Stimulated activated CD8-positive, alpha-beta memory T cell treated with anti-CD3 and anti-CD28 coated beads, Interleukin-15, amount 100 ng/mL, for 1 hour (primary cell): ENCODE measurements around the gene YES1.
A peak's percentile ranks its signal among the peaks of the same experiment; 100 is the strongest.

Experiments used
- DNase-seq: peaks from one replicate; pipeline ENCODE4 v3.0.0-alpha.2; 2020; ENCODE audit warnings: low read depth

YES1 gene

DNA sequence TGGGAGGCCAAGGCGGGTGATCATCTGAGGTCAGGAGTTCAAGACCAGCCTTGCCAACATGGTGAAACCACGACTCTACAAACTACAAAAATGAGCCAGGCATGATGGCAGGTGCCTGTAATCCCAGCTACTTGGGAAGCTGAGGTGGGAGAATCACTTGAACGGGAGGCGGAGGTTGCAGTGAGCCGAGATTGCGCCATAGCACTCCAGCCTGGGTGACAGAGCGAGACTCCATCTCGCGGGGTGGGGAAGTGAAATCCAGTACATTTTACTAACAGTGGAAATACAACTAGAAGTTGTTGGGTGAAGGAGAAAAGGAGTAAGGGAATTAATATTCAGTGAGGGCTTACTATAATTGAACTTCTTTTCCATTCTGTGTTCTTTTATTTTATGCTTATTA is 86.4 kb downstream of the YES1 start:
- DNase-seq, result no peak

DNA sequence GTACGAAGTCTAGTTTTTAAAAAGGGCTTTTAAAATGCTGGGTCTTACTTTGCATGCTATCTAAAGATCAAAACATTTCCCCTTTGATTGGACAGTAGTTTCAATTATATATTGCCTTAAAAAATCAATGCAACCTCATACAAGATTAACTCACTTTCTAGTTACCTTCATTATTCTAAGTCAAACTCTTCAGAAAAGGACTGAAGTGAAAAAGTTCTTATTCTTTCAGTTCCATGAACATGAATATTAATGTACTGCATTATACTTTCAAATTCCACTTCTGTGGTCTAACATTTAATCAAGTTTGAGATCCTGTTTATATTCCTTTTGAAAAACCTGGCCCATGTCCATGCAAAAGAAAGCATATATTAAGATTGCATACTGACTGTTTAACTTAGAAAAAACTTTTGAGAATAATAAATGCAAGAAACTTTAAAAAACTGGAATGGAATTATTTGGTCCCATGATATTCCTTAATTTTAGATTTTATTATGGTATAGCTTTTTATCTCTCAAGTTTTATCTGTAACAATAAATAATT is 88.4 kb downstream of the YES1 start:
- DNase-seq, result no peak

DNA sequence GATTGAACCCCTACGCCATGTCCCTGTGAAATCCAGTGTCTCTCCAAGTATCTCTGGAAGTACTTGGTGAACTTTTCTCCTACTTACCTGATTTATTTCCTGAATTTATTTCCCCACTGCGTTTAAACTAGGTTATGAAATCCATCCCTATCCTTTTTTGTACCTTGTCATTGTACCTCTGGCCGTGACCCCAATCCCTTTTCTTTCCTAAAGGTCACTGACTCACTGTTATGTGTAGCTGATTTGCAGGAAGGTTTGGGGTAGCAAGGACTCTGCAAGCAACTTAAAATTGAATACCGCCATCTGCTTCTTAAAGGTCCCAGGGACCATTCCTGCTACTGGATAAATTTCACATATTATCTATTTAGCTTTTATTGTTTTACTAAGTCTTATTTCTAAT is 95.0 kb downstream of the YES1 start:
- no peak for DNase-seq

DNA sequence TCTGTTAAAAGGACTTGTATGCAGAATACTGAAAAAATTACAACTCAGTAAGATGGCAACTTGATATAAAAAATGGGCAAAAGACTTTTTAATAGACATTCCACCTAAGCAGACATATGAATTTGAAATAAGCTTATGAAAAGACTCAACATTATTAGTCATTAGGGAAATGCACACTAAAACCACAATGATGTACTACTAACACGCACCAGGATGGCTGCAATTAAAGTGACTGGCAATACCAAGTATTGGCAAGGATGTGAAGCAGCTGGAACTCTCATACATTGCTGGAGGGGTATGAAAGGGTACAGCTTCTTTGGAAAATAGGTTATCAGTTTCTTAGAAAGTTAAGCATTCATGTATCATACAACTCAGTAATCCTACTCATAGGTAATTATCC is 96.4 kb downstream of the YES1 start:
- DNase-seq, result no peak

DNA sequence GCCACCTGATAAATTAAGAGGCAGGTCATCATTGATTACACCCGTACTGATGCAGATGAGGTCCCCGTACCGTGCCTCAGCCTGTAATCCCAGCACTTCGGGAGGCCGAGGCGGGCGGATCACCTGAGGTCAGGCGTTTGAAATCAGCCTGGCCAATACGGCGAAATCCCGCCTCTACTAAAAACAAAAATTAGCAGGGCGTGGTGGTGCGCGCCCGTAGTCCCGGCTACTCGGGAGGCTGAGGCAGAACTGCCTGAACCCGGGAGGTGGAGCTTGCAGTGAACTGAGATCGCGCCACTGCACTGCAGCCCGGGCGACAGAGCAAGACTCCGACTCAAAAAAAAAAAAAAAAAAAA is 98.9 kb downstream of the YES1 start:
- no peak for DNase-seq

DNA sequence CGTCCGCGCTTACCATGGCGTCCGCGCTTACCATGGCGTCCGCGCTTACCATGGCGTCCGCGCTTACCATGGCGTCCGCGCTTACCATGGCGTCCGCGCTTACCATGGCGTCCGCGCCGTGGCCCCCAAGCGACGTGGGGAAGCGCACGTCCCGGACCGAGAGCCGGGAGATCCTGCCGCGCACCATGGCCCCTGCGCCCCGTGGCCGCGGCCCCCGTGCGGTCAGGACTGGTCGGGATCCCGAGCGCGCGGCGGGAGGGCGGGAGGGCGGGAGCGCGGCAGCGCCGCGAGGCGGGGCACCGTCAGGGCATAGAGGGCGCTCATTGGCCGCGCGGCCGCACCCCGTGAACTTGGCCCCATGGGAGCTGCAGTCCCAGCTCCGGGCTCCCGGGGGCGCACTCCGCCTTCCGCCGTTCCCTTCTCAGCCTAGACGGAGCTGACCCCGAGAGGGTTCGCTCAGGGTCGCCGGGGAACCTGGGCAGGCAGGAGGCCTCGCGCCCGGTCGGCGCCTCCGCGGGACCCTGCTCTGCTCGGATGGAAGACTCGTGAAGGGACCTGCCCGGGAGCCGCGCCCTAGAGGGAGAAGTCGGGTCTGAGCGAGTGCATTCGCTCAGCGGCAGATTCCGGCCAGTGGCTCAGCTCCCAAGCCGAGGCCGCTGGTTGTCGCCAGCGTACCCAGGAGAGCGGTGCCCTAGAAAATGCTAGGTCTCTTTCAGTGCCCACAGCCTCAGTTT is 99.5 kb downstream of the YES1 start, which contains the start of gene ENOSF1:
TSS of gene ENOSF1 (minus strand) at position 230 of the 734 bp plus-strand sequence. CDS start at position 187, 43 bp downstream.
- DNase-seq, result peak; percentile 62

DNA sequence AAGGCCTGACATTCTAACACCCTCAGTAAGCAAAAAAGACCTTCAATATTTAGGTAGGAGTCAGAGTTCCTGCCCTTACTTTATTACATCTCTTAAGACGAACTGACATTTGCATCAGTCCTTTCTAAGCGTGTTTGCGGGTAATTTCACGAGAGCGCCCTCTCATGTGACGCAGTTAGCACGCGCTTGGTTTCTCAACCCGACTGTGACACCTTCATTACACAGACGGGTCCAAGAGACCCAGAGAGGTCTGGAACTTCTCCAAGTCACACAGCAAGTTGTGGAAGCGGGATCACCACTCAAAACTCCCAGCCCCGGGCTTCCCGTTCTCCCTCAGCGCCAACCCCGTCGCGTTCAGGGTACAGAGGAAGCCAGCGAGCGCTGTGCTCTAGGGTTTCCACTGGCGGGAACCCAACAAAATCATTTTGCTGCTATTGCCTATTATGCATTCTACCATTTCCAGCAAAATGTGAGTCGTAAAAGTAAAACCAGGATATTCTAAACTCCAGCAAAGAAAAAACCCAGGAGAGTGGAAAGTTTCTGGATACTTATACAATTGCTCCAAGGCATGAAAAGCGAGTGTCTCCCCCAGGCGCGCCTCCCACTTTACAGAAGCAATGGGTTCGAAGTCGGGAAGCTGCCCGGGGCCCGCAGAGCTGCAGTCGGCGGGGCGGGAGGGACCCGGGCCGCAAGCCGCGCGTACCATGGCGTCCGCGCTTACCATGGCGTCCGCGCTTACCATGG is 100.2 kb downstream of the YES1 start:
- peak; percentile 44 for DNase-seq

DNA sequence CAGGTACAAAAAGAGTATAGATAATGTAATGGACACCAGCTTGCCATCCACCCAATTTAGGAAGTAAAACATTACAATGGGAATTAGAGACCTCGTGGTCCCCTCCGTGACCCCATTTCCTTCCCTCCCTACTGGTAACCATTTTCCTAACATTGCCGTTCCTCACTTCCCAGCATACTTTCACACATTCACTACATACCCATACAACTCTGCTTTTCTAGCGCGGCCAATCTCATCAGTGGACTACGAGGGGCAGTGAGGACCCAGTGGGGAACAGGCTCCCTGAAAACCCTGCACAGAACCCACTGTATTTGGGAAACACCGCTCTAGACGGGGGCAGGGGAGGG is 100.8 kb downstream of the YES1 start:
- DNase-seq, result no peak

DNA sequence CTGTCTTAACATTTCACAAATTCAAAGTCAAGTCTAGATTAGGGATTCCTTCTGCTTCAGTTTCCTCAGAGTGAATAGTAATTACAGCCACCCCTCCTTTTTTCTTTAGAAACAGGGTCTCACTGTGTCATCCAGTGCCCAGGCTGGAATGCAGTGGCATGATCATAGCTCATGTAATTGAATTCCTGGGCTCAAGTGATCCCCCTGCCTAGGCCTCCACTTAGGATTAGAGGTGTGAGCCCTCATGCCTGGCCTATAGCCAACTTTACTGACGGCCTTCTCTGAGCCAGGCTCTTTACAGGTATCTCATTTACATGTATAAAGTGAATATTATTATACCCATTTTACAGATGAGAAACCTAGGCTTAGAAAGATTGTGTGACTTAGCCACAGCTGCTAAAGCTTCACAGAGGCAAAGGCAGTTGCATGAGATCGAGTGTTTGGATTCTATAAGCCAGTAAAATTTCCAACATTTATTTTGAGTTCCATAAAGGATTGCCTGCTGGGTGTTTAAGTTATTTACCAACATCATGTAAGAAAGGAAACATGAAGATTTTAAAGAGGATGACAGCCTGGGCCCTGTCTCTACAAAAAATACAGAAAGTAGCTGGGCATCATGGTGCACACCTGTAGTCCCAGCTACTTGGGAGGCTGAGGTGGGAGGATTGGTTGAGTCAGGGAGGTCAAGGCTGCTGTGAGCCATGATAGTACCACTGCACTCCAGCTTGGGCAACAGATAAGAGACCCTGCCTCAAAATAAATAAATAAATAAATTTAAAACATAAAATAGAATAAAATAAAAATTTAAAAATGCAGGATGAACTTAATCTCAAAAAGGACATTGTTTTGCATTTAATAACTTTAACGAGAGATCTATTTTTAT is 101.4 kb downstream of the YES1 start:
- DNase-seq, result no peak

DNA sequence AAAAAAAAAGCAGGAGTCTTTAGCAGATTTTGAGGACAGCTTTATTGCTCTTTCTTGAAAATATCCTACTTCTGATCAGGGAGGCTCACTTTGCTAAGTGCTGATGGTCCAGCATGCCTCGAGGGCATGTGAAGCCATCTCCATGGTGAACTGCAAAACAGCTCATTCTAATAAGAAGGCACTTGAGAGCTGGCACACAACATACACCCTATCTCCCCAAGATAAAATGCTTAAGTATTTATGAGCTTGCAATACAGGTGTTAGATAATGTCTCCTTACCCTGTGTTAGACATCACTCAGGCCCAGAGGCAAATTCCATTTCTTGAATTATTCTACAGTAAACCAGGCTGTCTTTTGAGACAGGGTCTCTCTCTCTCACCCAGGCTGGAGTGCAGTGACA is 102.3 kb downstream of the YES1 start:
- no peak for DNase-seq

DNA sequence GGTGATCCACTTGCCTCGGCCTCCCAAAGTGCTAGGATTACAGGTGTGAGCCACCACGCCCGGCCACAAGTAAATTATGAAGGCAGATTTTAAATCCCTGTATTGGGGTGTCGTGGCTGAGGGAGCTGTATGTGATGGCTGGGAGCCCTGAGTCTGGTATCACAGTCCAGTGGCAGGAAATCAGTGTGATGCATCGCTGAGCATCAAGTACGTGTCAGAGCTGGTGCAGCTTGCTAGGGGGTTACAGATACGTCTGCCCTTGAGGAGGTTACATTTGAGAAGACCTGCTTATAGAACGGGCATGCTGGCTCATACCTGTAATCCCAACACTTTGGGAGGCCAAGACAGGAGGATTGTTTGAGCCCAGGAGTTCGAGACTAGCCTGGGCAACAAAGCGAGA is 103.9 kb downstream of the YES1 start:
- no peak for DNase-seq

DNA sequence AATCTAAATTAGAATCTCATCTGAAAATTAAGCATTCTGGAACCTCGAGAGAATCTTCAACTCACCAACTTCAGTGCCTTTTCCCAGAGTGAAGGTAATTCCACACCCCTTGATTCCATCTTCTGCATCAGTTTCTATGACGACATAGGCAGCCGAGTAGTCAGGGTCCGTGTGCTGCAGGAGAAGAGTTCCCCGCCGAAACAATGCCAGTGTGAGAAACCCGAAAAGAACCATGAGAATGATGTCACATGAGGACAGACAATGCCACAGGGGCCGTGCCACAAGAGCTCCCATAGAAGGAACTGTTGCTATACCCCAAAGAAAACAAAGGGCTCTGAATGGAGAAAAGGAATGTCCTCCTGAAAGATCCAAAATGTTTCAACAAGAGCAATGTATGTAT is 105.6 kb downstream of the YES1 start:
- DNase-seq, result no peak

DNA sequence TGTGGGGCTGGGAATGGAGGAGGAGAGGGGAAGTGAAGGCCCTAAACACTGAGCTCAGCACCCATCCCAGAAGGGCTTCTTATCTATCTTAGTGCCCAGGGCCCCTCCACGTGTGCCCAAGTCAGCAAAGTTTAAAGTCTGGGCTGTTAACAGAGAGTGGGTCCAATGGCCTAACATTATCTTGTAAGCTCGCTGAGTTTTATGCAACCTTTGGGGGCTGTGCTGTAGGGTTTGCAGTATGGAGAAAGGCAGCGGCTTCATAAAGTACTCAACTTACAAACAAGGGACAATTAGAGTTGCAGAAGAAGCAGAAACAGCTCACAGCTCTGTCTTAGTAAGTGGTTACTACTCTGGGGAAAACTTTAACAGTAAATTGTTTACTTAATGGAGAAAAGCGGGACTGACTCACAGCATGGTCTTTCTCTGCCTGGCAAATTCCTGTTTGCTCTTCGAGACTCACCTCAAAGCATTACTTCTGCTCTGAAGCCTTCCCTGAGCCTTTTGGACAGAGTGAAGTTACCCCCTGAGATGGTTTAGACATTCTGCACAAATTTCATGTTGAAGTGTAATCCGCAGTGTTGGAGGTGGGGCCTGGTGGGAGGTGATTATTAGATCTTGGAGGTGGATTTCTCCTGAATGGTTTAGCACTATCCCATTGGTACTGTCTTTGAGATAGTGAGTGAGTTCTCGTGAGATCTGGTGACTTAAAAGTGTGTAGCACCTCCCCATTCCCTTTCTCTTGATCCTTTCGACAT is 108.7 kb downstream of the YES1 start:
- DNase-seq, result no peak

DNA sequence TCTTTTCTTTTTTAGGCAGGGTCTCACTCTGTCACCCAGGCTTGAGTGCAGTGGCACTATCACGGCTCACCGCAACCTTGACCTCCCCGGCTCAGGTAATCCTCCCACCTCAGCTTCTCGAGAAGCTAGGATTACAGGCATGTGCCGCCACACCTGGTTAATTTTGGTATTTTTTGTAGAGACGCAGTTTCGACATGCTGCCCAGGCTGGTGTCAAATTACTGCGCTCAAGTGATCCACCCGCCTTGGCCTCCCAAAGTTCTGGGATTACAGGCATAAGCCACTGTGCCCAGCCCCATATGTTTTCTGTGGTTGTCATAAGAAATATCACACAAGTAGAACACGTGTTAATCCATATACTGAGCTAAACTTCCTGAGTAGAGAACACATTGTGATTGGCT is 114.2 kb downstream of the YES1 start:
- no peak for DNase-seq

DNA sequence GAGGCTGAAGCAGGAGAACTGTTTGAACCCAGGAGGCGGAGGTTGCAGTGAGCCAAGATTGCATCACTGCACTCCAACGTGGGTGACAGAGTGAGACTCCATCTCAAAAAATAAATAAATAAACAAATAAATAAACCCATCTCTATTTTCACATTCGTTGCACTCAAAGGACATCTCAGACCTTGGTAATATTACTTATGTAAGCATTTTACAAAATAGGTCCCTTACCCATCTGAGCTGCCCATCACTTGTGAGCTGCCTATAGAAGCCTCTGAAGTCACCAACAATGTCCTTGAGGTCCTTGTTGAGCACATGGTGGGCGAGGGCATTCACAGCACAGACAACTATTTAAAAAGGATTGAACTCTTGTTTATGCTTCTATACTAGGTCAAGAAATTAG is 115.0 kb downstream of the YES1 start:
- DNase-seq, result no peak

DNA sequence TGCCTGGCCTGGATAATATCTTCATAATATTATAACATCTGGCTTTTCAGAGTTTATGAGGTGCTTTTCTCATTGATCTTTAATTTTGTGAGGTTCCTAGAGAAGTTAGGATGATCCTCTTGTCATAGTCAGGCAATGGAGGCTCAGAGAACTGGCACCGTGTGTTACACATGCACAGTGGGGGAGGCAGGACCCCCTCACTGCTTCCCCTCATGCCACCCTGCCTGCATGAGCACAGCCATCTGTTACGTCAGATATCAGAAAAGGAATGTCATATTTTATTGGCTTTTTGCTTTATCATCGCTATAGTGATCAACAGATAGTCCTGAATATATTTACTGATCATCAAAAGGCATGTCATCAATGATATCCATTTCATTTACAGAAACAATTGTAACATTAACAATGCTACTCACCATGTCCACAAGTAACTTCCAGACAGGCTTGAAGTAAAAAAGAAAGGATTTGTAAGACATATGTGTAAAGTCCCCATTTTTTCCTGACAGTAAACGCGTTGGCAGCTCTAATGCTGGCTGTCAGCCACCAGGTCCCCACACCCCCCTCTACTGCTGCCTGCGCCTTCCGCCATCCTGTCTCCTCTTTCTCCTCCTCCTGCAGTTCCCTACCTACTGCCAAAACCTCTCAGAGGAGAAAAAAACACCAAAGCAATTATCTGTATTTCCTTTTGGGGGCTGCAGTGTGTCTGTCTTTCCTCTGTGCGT is 118.4 kb downstream of the YES1 start:
- no peak for DNase-seq

DNA sequence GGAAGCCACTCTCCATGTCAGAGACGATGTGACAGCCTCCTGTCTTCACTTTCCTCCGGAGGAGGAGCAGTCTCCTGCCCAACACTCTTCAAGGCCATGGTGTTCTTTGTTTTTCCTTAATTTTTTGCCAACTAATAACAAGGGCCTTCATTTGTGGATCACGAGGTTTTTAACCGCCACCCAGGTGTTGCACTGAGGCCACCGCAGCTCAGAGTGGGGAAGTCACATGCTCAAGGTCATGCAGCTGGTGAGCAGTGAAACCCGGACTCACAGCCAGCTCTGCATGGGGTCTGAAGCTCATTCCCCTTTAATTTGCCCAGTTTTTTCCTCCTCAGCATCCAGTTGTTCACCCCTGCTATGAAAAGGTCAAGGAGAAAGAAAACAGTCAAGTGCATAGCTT is 119.2 kb downstream of the YES1 start:
- no peak for DNase-seq

DNA sequence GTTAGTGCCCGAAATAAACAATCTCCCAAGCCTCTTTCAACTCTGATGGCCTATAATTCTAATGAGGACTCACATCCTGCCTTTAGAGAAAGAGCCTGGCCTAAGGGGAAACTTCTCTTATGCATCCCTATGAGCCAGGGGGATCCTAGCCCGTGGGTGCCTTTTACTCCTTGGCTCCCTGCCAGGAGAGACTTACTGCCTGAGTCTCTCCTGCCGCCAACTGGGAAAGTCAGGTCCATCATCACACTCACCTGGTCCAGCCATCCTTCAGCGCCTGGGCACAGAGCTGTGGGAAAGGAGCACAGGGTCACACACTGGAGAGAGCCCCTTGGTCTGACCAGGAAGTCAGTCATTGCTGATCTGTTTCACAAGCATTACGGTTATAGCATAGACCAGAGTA is 123.7 kb downstream of the YES1 start:
- no peak for DNase-seq

DNA sequence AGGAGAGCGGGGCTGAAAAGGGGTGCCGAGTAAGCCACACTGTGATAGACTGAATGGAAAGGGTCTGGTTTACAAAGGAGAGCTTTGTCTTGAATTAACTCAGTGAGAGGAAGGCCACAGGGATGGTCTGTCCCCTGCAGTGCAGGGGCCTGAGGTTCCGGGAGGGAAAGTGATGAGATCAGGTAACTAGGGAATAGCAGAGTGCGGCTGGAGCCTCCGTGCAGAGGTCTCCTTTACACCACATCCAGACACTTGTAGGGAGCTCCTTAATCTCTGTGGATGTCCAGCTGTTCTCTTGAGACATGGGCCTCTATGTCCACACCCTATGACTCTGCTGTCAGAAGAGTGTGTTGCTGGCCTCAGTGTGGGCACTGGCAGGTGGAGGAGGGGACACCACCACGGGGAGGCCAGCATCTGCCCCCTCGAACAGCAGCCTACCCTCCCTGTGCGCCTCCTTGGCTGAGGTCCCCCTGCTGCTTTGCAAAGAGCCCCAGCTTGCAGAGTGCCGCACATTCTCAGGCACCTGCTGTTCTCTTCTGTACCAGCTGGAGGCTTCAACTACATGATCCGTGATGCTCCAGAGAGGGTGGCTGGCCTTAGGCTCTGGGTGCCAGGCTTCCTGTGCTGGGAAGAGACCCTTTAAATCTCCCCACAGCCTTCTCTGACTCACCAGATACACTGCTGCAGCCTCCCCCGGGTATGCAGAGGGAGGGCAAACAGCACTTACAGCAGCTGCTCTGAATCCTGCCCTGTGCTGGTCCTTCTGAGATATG is 125.5 kb downstream of the YES1 start:
- no peak for DNase-seq

DNA sequence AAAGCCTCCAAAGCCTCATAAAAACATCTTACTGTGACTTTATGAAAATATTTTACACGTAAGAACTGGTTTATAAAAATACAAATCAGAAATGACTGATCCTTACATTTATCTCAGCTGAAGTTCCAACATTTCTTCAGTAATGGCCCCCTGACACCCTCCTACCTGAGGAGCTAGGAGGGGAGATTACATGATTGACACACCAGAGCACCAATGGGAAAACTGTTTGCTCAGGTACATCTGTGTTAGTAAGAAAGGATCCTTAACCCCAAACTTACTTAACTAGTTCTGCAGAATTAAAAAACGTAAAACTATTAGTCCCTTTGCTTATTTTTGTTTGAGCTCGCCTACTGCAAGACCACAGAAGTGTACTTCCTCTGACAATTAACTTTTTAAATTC is 126.6 kb downstream of the YES1 start:
- DNase-seq, result no peak
